ENCODE measurements around the gene EPB41L1.

DNA sequence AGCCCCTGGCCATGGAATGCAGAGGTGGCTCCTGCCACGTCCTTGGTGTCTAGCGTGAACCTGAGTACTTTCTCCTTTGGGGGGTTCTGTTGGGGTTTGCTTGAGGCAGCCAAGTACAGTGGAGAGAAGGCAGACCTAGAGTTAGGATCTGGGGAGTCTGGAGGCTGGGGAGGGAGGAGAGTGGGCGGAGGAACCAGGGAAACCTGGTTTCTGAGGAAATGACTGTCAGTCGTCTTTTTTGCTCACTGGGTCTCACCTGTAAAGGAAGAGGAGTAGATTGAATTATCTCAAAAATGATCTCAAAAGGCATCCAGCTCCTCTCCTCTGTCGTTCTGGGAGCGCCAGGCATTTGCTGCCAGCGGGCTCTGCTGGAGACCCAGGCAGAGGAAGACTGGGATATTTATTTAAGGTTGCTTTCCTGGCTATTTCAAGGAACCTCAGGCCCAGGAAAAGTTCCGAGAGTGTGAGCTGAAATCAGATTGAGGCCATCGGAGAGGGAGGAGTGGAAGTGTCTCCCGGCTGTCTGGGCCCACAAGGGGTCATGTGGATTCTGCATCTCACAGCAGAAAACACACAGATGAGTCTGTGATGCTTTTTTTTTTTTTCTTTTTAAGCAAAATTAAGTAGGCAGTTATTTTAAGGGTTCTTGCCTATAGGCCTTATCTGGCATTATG lies 16.1 kb downstream of the EPB41L1 start:
- TF ChIP-seq, protein P1, sequence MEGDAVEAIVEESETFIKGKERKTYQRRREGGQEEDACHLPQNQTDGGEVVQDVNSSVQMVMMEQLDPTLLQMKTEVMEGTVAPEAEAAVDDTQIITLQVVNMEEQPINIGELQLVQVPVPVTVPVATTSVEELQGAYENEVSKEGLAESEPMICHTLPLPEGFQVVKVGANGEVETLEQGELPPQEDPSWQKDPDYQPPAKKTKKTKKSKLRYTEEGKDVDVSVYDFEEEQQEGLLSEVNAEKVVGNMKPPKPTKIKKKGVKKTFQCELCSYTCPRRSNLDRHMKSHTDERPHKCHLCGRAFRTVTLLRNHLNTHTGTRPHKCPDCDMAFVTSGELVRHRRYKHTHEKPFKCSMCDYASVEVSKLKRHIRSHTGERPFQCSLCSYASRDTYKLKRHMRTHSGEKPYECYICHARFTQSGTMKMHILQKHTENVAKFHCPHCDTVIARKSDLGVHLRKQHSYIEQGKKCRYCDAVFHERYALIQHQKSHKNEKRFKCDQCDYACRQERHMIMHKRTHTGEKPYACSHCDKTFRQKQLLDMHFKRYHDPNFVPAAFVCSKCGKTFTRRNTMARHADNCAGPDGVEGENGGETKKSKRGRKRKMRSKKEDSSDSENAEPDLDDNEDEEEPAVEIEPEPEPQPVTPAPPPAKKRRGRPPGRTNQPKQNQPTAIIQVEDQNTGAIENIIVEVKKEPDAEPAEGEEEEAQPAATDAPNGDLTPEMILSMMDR (IDR thresholded peaks at IDR 0.05; ENCODE audit: borderline replicate concordance, extremely low read depth, low read length, poor library complexity, severe bottlenecking) = no peak
- TF ChIP-seq EZH2 (IDR thresholded peaks at IDR 0.05; ENCODE audit: borderline replicate concordance, low read depth, low read length, severe bottlenecking) = no peak

Measured in DND-41 (cell line).